Neutrophil (primary cell): ENCODE measurements around the gene MKRN2.

Experiments
- H3K27ac ChIP-seq: fragments of 200-600 bp; sonication (generic); 2 replicates; pipeline ENCODE4 v1.5.1; 2016; ENCODE audit warnings: mild to moderate bottlenecking, moderate library complexity
- H3K27me3 ChIP-seq: fragments of 200-600 bp; sonication (generic); 2 replicates; pipeline ENCODE4 v1.6.0; 2016; ENCODE audit warnings: mild to moderate bottlenecking
- H3K36me3 ChIP-seq: fragments of 200-600 bp; sonication (generic); 2 replicates; pipeline ENCODE4 v1.5.1; 2017
- H3K4me1 ChIP-seq, 2 experiments: fragments of 200-600 bp in 1 of 2; sonication (generic) in 1 of 2; 1 replicate in 1 of 2; 2 replicates in 1 of 2; pipeline versions ENCODE4 v1.5.1 to v1.6.1; 2013 to 2016; ENCODE audit warnings: low read depth in 1 of 2, low read length in 1 of 2, mild to moderate bottlenecking in 1 of 2, moderate library complexity in 1 of 2; ENCODE audit not compliant: control insufficient read depth in 1 of 2, insufficient read depth in 1 of 2
- H3K4me3 ChIP-seq, 2 experiments: fragments of 200-600 bp in 1 of 2; sonication (generic) in 1 of 2; 1 replicate in 1 of 2; 2 replicates in 1 of 2; pipeline ENCODE4 v1.5.1; 2013 to 2016; ENCODE audit warnings: low read depth in 1 of 2, low read length in 1 of 2, mild to moderate bottlenecking in 1 of 2, moderate library complexity in 1 of 2
- H3K9me3 ChIP-seq: fragments of 200-600 bp; sonication (generic); 2 replicates; pipeline ENCODE4 v1.5.1; 2016
- CTCF ChIP-seq: fragments of 200-600 bp; sonication (generic); IDR thresholded peaks from 2 replicates; pipeline ENCODE4 v1.5.1; 2016; ENCODE audit warnings: antibody characterized with exemption

Gene MKRN2

GRCh38 chr3:12513694-12514446 is 43.0 kb upstream of the MKRN2 start:
- TF ChIP-seq CTCF: no peak
- Histone ChIP-seq H3K36me3 (no peaks in the 10 kb centered on the region), H3K27me3 (no peaks in the 10 kb centered on the region), H3K9me3 (no peaks in the 10 kb centered on the region), H3K4me3 (no peak overlapping the region), H3K4me1 (no peaks in the 10 kb centered on the region), H3K27ac (no peak overlapping the region)

- Histone ChIP-seq H3K27ac (no peak overlapping the region), H3K4me1 (no peaks in the 10 kb centered on the region), H3K36me3 (no peaks in the 10 kb centered on the region), H3K4me3 (no peak overlapping the region), H3K27me3 (no peaks in the 10 kb centered on the region), H3K9me3 (no peaks in the 10 kb centered on the region)
- TF ChIP-seq CTCF: no peak
Measured at GRCh38 chr3:12515631-12516030, 41.3 kb upstream of the MKRN2 start.

- Histone ChIP-seq H3K4me1 (no peaks in the 10 kb centered on the region), H3K27me3 (no peaks in the 10 kb centered on the region), H3K9me3 (no peaks in the 10 kb centered on the region), H3K4me3 (no peak overlapping the region), H3K27ac (no peak overlapping the region), H3K36me3 (no peaks in the 10 kb centered on the region)
- no peak for TF ChIP-seq CTCF
Measured at GRCh38 chr3:12516873-12517272, 40.0 kb upstream of the MKRN2 start.

GRCh38 chr3:12518261-12519028 is 38.4 kb upstream of the MKRN2 start:
- Histone ChIP-seq H3K36me3 (no peaks in the 10 kb centered on the region), H3K9me3 (no peaks in the 10 kb centered on the region), H3K4me3 (no peak overlapping the region), H3K27me3 (no peaks in the 10 kb centered on the region), H3K4me1 (no peaks in the 10 kb centered on the region), H3K27ac (no peak overlapping the region)
- TF ChIP-seq CTCF: no peak

GRCh38 chr3:12521010-12521409 is 35.9 kb upstream of the MKRN2 start:
- TF ChIP-seq CTCF: no peak
- Histone ChIP-seq H3K4me1 (no peaks in the 10 kb centered on the region), H3K4me3 (no peak overlapping the region), H3K27me3 (no peaks in the 10 kb centered on the region), H3K36me3 (no peaks in the 10 kb centered on the region), H3K9me3 (no peaks in the 10 kb centered on the region), H3K27ac (no peak overlapping the region)
